CD4-positive, alpha-beta T cell treated with Interleukin-4 for 4 hours (primary cell): Measurements from ENCODE around the gene DNAJB4.
A peak's percentile ranks its signal among the peaks of the same experiment; 100 is the strongest.
"Not testable (repeated sequence)": the region's sequence is repeated elsewhere in the genome, so short reads cannot be mapped to it uniquely, and the experiment has no call there.

Source experiments
- DNase-seq: peaks from one replicate; pipeline ENCODE4 v3.0.0-alpha.2; 2020

Gene DNAJB4

GRCh38 chr1:78004719-78005447 is at the start of gene DNAJB4:
DNAJB4 (plus strand) TSS chr1:78004939; CDS start chr1:78005111, 172 bp downstream.
- DNase-seq = peak; percentile 93

DNA sequence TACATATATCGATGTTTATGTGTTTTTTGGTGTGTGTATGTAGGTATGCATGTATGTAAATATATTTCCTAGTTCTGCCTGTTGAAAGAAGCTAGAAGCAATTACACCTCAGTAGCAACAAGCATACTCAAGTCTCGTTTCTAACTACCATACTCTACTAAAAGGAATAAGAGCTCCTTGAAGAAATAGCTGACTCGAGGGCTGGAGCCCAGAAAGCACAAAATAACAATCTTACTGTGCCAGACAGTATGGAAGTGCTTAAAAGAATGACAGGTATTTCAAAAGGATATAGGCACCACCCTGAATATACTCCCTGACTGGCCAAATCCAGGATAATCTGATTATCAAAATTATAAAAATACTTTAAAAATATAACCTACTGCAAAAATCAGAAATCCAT is 49.0 kb upstream of the DNAJB4 start:
- no peak for DNase-seq

DNA sequence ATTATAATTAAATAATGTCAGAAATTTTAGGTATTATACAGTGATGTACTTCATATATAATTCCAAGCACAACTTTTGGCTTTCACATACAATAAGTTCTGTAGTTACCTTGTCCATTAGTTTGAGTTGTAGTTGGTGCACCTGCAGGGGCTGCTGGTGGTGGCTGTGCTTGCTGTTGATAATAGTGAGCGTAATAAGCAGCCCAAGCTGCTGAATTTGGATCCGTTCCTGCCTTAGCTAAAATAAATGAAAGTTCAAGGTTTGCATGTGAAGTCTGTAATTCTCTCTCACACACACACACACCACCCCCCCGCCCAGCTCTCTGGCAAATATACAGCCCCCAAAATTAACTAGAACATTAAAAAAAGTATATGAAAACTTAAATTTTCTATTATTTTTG is 48.3 kb upstream of the DNAJB4 start:
- DNase-seq = no peak

- DNase-seq = no peak
Observed at GRCh38 chr1:77958391-77958790, 46.3 kb upstream of the DNAJB4 start.

DNA sequence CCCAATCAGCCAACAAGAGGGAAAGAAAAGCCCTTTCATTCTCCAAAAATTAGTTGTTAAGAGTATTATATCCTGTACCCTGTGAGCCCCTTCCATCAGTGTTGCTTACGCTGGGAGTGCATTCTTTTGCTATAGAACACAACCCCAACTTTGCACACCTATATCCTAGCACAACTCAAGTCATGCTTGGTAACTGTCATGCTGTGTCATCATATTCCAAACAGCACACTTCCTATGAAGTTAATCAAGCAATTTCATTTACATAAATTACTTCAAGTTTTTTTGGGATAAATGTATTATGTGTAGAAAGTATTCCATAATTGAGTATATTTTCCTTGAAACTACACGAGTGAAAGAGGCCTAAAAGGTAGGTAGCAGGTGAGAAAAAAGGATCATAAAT is 45.9 kb upstream of the DNAJB4 start:
- DNase-seq = no peak

- DNase-seq = no peak
Observed at GRCh38 chr1:77961392-77961791, 43.3 kb upstream of the DNAJB4 start.

GRCh38 chr1:77966291-77966690 is 38.4 kb upstream of the DNAJB4 start:
- no peak for DNase-seq

DNA sequence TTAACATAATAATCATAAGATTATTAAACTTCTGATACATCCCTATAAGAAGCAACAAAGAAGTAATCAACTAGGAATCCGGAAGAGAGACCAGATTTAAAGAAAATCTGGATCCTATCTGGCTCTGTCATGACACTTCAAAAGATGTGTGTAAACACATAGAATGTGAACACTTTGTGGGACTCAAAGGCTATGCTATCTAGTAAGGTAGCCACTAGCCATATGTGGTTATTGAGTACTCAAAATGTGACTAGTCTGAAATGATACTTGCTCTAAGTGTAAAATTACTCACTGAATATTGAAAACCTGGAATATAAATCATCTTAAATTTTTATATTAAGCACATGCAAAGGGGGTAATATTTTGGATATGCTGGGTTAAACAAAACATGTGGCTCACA is 34.5 kb upstream of the DNAJB4 start:
- DNase-seq = no peak

GRCh38 chr1:77972080-77972479 is 32.7 kb upstream of the DNAJB4 start:
- DNase-seq = no peak

- peak; percentile 31 for DNase-seq
Observed at GRCh38 chr1:77975386-77975785, 29.4 kb upstream of the DNAJB4 start.

DNA sequence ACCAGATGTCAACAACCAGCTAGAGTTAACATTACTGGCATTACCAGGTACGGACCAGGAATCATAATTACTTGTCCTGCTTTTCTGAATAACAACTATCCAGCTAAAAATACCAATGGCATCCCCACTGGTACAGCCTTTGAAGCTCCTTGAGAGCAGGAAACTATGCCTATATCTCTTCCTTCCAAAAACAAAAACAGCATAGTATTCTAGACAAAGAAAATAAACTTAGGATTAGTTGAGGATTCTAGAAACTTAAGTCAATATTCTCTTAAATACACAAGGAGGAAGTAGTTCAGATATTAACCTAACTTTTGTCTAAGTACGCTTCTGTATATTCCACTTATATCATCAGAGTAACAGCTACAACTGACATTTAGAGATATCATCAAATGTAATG is 28.8 kb upstream of the DNAJB4 start:
- DNase-seq = no peak

- DNase-seq = no peak
Observed at GRCh38 chr1:77976433-77977076, 28.2 kb upstream of the DNAJB4 start.

DNA sequence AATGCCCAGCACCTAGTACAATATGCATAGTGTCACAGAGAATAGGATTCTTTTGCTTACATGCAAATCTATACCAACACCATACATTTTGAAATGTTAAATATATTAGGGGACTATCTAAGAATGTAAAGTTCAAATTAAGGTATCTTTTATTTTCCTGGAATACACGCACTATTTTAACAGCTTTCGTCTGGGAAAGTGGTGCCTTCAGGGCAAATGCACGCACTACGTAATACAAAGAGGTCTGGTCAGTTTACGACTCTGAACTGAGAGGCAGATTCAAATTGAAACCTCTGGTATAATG is 26.8 kb upstream of the DNAJB4 start:
- DNase-seq = no peak

DNA sequence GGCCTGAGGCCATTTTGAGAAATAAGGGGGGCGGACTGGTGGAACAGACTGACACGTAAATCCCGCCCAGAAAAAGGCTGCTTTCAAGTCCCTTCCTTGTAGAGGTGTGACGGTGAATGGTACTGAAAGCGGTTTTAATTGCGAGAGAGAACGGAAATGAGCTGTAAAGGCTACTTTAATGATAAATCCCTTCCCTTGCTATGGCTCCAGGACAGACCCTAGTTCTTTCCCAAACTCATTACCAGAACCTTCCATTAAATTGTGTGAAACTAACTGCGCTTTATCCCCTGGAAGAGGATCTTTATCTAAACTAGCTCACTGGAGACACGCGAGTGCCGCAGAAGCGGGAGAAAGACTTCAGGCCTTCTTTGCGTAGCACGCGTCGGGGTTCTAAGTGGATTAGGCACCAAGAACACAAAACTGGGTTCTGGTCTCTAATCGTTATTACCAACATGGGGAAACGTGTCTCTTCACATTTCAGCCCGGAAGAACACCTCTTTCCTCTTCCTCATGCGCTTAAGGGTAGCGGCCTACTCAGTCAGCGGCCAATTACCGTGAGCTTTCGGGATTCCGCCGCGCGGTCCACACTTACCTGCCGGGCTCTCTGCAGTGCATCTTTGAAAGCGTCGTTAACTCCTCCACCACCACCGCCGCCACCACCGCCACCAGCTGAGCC is 26.3 kb upstream of the DNAJB4 start:
- DNase-seq = peak; percentile 91

DNA sequence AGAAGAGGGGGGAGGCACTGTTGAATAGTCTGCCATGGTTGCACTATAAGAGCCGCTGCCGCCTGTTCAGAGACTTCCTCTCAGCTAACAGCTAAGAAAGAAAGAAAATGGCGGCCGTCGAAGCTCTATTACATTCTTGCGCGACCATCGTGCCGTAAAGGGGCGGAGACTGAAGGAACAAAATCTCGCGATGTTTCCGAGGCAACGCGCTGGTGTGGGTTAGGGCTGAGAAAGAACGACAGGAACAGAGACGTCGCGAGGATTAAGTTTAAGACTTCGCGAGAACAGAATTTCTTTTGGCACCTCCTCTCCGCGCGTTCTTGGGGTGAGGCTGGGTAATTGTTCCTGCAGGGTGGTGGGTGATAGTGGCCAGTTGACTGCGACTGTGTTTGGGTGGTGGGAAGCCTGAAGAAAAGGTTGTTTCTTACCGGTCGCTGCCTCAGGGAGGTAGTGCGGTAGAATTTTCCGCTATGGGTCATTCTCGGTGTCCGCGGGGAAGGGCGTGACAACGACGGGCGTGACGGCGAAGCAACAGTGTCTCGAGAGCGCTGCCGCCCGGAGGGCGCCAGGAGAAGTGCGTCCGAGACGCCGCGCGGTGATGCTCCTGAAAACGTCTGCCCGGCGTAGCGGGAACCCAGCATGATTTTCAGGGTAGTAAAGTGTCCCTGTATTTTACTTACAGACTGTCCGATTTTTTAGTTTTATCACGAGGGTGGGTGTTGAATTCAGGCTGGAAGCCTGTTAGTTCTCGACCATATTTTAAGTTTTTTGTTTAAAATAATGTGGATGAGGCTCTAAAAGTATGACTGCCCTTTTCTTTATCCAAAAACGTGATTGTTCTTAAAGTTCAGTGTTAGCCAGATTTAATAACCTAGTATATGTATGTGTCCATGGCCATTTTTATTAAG is 25.5 kb upstream of the DNAJB4 start, which contains the start of gene FUBP1:
FUBP1 (minus strand) TSS at position 104 of the 908 bp plus-strand sequence; CDS start at position 36, 68 bp downstream.
- DNase-seq = peak; percentile 99

GRCh38 chr1:77983352-77983996 is 21.3 kb upstream of the DNAJB4 start:
- not testable (repeated sequence) for DNase-seq

DNA sequence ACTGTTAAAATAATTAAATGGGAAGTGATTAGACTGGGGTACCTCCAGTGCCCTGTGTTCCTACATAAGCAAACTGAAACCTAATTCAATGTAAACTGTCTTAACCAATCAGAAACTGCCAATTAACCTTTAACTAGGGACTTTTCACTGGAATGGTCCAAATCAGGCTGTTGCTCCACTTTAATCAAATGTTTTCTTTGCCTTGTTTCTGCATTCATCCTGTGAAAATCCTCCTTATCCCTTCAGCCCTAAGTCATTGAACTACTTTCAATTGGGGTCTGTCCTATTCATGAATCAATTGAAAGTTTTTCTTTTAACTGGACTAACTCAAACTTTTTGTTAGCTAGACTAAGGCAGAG is 20.8 kb upstream of the DNAJB4 start:
- no peak for DNase-seq

- no peak for DNase-seq
Observed at GRCh38 chr1:77984629-77985028, 20.1 kb upstream of the DNAJB4 start.

- no peak for DNase-seq
Observed at GRCh38 chr1:77986810-77987209, 17.9 kb upstream of the DNAJB4 start.

GRCh38 chr1:77987919-77988318 is 16.8 kb upstream of the DNAJB4 start:
- no peak for DNase-seq

GRCh38 chr1:77989744-77990143 is 15.0 kb upstream of the DNAJB4 start:
- no peak for DNase-seq

- DNase-seq = no peak
Observed at GRCh38 chr1:77990629-77991204, 14.0 kb upstream of the DNAJB4 start.
